IPS DF 4.7 (cell line): ENCODE measurements around the gene CTNND2.
A peak's percentile ranks its signal among the peaks of the same experiment; 100 is the strongest.
"Not testable (repeated sequence)": the region's sequence is repeated elsewhere in the genome, so short reads cannot be mapped to it uniquely, and the experiment has no call there.

ENCODE experiments used
- DNase-seq: peaks from one replicate; pipeline ENCODE4 v3.0.0-alpha.2; 2013; ENCODE audit warnings: low spot score; ENCODE audit errors: extremely low read depth

CTNND2 gene

DNA sequence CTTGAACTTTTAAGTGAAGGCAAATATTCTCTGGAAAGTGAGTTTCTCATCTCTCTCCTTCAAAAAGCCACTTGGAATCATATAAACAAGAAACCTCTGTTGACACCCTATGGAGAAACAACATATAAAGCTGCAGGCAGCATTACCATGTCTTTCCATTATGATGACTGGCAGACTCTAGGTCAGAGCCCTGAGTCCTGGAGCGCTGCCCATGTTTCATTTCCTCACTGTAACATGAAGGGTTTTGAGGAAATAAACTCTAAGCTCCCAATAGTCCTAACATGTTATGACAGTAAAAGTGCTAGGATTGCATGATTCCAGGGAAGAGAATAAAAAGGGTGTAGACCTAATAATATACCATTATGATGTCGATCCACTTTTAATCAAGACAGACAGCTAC, 220.6 kb downstream of the CTNND2 start:
- DNase-seq = no peak

DNA sequence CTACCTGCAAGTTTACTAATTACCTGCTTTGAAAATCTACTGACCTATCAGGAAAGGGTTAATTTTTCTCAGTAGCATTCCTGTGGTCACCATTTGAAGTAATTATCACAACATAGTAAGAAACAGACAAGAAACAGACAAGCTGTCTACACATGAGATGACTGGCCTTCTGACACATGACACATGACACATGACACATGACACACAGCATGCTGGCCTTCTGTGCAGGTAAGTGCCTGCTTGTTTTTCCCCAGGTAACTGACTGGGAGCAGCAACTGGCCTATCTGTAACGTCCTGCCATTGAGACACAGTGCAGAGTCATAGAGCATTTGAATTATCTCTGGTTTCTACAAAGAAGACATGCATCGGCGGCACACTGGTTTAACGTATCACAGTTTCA, 222.4 kb downstream of the CTNND2 start:
- DNase-seq = no peak

DNA sequence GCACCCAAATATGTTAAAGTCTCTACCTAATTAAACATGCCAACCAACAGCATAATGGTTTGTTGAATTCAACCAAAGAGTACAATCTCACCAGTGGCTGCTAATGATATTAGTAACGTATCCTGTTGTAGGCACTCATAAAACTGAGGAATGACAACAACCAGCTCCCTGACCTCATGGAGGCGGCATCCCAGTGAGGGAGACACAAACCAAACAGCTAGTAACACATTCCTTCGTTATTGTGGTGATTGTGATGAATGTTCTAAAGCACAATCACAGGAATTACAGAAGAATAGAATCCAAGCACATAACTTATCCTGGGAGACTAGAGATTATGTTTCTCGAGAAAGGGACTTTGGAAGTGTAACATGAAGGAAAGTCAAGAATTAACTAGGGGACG, 224.6 kb downstream of the CTNND2 start:
- no peak for DNase-seq

DNA sequence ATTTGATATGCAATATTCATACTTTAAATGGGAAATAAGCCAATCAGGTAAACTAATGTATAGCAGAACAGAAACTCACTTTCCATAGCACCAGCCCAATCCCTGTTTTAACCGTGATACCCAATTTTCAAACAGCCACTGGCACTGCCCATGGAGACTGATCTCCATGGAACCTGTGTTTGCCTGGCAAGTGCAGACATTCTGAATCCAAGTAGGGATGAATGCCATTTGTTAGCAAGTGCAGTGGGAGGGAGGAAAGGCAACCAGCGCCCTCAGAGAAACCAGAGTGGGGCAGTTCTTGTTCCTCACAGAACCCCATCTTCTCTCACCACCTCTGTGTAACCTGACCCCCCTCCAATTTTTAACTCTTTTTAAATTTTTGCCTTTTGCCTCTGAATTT, 229.1 kb downstream of the CTNND2 start:
- no peak for DNase-seq

DNA sequence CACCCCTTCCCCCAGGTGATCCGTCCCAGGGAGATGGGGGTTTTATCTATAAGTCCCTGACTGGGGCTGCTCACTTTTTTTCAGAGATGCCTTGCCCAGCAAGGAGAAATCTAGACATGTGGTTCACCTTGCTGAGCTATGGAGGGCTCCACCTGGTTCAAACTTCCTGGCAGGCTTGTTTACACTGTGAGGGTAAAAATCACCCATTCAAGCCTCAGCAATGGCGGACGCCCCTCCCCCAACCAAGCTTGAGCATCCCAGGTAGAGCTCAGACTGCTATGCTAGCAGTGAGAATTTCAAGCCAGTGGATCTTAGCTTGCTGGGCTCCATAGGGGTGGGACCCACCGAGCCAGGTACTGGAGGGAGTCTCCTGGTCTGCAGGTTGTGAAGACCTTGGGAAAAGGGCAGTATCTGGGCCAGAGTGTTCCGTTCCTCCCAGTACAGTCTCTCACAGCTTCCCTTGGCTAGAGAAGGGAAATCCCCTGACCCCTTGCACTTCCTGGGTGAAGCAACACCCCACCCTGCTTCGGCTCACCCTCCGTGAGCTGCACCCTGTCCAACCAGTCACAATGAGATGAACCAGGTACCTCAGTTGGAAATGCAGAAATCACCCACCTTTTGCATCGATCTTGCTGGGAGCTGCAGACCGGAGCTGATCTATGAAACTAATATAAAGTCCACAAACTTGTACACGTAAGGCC, 231.7 kb downstream of the CTNND2 start:
- DNase-seq = no peak

DNA sequence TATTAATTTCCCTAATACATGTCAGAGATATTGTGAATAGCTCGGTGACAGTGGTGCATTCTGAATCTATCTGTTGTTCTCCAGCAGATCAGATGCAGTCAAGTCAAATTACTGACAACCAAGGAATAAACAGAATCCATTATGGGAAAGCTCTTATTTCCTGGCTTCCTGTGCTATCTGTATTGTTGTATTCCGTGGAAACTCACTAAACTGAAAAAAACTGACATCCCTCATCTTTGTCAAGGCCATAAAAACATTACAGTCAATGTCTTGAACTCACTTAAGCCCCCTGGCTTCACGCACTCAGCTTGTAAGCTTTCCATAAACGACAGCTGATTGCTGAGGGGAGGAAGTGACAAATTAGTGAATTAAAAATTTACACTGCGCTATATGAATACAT, 245.9 kb downstream of the CTNND2 start:
- no peak for DNase-seq

DNA sequence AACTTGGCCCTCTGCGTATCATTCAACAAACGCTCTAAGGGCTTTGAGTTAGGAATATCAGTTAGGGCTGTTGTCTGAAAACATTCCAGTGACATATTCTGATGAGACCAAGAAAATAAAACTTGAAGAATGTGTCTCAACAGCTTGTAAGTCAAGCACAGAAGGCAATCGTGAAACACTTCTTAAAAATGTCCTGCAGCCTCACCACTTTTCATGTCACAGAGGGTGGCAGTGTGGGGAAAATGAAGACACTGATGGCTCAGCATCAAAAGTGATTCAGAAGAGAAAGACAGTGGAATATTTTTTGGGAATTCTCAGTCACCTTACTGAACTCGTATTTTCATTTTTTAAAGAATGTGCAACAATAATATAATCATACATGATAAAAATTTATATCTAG, 247.3 kb downstream of the CTNND2 start:
- DNase-seq = no peak

DNA sequence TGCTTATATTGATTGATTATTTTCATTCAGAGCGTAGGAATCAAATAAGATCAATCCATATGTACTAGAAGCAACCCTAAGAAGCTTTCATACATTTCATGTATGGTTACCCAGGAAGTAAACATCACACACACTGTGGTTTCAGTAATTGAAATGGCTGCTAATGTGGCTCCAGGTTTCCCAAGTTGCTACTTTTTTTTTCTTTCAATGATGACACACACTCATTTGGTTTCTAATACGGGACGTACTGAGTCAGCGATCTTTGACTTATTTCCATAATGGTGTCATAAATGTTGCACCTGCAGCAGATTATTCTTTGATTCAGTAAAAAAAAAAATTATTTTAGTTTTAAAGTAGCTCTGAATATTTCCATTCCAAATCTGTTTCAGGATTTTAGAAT, 248.6 kb downstream of the CTNND2 start:
- DNase-seq = no peak

DNA sequence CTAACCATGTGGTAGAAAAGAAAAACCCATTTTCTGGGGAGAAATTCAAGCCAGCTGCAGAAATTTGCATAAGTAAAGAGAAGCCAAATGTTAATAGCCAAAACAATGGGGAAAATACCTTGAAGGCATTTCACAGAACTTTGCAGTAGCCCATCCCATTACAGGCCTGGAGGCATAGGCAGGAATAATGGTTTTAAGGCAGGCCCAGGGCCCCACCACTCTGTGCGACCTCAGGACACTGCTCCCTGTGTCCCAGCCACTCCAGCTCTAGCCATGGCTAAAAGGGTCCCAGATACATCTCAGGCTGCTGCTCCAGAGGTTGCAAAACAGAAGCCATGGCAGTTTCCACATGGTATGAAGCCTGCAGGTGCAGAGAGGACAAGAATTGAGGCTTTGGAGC, 253.3 kb downstream of the CTNND2 start:
- peak; percentile 14 for DNase-seq

DNA sequence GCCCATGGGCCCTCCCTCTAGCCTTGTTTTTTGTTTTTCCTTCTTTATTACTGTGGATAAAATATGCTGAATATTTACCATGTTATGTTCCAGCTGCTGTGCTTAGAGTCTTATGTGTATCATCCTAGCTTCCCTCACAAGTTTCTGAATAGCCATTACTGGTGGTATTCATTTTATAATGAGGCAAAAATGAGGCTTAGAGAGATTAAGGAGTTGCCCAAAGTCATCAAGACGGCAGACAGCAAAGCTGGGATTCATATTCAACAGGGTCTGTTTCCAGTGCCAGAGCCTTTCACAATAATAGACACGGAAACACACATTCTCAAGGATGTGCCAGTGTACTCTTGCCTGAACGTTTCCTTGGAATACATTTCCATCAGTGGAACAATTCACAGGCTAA, 258.1 kb downstream of the CTNND2 start:
- DNase-seq = no peak

DNA sequence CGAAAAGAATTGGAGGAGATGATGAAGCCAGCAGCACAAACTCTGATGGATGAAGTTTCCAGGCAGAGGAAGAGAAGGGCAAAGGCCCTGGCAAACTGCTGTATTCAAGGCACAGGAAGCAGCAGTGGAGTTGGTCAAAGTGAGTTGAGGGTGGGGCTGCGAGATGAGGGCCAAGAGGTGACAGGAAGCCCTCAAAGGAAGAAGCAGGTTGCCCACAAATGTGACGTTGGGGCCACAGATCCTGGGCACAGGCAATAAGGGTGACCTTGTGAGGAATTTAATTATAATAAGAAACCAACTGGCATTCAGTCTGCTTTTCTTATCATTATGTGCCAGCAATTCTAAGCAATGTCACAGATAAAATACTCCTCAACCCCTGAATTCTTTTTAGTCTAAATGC, 261.8 kb downstream of the CTNND2 start:
- DNase-seq = no peak

DNA sequence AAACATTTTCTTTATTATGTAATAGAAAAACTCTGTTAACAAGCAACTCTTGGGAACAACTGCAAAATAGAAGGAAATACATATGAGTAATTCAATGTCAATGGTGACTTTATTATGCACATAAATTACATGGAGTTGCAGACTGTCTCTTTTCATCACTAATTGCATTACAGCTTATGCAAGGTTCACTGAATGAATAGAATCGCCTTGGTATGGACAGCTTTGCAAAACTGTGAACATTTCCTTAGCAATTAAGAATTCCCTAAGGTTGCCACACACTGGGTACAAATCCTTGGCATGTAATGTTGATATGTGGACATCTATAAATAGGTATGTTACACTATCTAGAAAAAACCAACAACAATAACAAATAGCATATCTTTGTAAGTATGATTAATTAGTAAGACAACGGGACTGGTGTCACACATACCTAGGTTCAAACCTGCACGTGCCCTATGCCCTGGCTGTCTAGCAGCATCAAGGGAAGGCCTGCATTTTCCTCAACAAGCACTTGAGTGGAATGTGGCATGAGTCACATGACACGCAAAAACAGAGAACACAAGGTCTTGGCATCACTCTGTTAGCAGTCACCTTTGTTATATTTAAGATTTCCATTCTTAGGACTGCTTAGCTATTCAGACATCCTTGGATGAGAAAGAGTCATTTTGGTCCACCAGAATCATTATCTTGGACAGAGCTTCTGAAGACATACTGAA, 263.9 kb downstream of the CTNND2 start:
- DNase-seq = no peak

DNA sequence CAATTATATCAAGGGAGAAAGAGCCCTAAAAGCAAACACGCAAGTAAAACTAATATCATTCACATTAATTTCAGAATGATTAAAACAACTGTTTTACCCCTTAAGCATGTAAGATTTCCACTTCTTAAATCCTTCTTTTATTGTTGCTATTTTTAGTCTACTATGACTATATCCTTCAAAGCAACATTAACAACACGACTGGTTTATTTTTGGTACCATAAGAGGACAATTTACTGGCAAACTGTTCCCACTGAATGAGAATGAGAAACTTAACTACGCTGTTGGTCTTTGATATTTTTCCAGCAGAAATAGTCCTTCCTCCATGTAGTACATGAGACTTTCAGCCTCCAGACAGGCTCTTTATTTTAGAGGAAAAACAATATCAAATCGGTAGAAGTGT, 281.5 kb downstream of the CTNND2 start:
- no peak for DNase-seq

DNA sequence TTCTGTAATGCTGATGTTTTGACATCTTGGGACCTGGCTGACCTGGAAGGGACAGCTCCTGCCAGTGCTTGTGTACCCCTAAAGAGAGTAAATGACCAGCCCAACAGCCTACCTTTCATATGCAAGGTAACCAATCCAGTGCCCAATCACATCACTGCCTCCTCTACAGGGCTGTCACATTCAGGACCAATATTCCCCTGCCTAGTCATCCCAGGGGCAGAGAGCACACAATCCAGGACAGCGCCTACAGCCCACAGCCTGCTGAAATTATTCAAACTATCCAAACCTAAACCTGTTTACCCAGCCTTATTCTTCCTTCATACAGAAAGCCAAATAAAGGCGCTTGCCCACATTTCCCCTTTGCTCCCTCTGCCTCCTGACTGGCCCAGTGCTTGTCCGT, 284.1 kb downstream of the CTNND2 start:
- DNase-seq = no peak

DNA sequence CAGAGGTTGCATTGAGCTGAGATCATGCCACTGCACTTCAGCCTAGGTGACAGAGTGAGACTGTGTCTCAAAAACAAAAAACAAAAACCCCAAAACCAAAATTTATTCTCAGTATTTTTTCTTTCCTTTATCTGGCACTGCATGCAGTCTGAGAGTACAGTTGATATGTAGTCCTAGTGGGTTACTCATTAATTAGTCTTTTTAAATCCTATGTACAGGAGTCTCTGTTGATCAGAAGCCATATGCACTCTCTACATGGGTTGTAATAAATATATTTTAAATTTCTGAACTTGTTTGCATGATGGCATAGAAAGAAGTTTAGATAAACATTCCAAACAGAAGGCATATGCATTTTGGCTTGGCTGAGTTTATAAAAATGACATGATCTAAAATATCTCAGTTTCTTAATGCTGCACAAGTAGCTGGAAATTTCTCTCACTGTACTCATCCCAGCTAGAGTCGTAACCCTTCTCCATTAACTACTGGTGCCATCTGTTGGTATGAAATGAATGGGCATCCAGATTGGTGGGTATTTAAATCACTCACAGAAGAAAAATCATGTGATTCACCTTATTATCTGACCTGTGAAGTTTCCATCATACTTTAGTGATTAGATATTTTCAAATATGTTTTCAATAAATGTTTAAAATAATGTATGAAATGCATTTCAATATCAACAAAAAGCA, 284.8 kb downstream of the CTNND2 start:
- no peak for DNase-seq

DNA sequence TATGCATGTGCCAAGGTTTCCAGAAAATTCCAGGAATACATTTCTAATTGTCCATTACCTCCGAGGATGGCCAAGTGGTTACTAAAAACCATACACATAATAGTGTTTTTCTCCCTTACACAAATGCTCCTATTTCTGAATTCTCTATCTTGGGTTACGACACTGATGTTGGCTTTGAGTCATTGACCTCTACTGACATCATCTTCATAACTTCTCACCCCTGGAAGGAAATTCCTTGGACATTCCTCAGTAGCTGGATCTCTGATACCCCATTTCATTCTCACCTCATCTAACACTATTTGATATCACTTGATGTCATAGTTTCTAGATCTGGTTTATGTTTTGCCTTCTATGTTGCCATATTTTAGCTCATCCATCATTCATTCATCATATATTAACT, 287.2 kb downstream of the CTNND2 start:
- no peak for DNase-seq

DNA sequence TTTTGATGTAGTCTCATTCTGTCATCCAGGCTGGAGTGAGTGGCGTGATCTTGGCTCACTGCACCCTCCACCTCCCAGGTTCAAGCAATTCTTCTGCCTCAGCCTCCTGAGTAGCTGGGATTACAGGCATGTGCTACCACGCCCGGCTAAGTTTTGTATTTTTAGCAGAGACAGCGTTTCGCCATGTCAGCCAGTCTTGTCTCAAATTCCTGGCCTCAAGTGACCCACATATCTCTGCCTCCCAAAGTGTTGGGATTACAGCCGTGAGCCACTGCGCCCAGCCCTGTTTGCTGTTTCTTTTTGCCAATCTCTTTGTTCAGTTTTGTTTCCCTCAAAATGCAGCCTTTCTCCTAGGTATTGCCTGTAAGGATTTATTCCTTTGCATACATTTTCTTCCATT, 287.6 kb downstream of the CTNND2 start:
- not testable (repeated sequence) for DNase-seq

DNA sequence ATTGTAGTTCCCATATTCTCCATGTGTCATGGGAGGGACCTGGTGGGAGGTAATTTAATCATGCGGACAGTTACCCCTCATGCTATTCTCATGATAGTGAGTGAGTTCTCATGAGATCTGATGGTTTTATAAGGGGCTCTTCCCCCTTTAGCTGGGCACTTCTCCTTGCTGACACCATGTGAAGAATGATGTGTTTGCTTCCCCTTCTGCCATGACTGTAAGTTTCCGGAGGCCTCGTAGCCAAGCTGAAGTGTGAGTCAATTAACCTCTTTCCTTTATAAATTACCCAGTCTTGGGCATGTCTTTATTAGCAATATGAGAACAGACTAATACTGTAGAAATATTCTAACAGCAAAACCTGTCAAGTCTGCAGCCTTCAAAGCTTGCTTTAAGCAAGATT, 293.2 kb downstream of the CTNND2 start:
- no peak for DNase-seq

DNA sequence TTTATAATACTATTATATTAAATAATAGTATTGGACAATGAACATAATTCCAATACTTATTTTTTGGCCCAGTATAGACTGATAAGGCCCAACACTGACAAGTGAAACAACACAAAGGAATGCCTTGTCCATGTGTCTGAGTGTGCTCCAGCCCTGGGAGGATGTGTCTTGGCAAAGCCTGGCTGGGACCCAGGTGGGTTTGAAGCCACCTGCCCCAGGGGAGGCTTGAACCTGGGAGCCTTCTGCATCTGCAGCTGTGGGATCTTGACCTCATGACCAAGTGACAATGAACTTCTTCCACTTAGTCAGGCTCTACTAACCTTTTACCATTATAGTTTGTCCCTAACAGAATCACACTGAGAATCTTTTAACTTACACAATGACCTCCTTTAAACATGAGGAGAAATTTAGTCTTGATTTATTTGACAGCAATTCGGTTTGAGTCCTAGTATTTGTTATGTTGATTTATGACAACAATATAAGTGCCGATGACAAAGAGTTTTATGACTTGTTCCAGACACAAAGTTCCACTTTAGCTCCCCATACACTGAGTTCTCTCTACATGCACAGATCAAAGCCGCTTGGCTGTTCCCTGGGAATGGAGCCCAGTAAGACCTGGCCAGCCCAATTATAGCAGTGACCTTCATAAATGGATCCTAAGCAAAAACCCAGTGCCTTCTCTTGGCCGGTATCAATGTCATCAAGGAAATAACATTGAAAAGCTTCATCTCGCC, 294.5 kb downstream of the CTNND2 start:
- no peak for DNase-seq

DNA sequence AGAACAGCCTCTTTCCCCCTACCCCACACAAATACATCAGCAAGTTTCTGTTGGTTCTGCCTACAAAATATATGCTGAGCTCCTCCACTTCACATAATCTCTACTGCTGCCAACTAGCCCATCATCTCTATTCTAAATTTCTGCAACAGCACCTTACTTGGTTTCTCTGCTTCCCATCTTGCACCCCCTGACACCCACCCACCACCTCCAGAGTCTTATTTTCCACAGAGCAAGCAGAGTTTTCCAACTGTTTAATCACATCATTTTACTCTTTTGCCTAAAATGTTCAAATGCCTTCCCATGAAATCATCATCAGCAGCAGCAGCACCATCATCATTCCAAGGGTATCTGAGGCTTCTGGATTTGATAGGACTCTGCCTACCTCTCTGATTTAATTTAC, 295.7 kb downstream of the CTNND2 start:
- no peak for DNase-seq

DNA sequence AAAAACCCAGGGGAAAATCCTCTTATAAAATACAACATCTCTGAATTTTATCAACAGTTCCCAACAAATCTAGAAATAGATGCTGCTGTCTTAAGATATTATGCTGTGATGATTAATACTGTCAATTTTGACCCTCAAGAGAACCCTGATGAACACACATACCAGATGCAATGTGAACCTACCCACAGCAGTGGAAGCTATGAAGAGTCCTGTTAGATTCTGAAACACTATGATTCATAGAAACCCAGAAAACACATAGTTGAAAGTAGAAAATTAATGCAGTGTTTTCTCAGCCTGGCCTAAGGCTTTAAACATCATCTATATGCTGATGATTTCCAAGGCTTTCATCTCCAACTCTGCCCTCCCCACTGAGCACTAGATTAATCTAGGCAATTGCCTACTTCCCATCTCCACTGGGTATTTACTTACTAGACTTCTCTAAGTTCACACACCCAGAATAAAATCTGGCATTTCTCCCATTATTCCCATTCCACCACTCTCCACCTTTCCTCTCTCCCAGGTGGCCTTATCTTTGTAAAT, 296.2 kb downstream of the CTNND2 start:
- no peak for DNase-seq

DNA sequence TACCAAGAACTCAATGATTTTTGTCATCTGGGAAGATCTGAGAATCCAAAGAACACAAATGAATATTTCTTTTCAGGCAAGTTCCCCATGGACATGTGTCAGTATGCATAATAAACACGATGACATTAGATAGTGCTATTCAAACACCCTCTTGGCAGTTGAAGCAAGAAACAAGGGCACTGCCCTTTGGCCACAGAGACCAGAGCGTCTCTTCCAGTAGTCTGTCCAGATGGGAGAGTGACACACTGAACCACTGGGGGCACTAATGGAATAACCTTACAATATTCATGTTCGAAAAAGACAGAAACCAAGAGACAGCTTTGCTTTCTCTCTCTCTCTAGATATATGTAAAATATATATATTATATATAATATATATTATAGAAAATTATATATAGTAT, 301.9 kb downstream of the CTNND2 start:
- no peak for DNase-seq
